Stimulated activated CD4-positive, alpha-beta T cell treated with anti-CD3 and anti-CD28 coated beads, Interleukin-15, amount 100 ng/mL, for 48 hours (primary cell): ENCODE measurements around the gene SYCE1L.
A peak's percentile ranks its signal among the peaks of the same experiment; 100 is the strongest.
"Not testable (repeated sequence)": the region's sequence is repeated elsewhere in the genome, so short reads cannot be mapped to it uniquely, and the experiment has no call there.

ENCODE experiments used
- DNase-seq, 2 donors: peaks; one replicate each; pipeline ENCODE4 v3.0.0-alpha.2; 2020; ENCODE audit warnings: low read depth in 2 of 2

SYCE1L gene

DNA sequence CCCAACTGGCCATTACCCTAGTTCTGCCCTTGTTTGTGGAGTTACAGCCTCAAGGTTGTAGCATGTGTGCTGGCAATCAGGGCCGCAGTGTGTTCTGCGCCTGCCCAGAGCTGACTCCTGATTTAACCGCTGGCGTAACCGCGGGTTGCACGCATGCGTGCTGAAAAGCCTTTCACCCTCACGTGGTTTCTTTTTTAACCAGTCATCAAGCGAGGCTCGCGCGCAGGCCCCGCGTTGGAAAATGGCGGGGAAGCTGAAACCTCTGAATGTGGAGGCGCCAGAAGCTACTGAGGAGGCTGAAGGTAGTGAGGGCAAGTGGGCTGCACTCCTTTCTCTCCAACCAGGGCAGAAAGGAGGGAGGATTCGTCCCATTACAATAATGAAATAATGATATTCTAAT is at the start of gene SYCE1L:
TSS of gene SYCE1L (plus strand) at position 198 of the 400 bp plus-strand sequence. CDS start at position 242, 44 bp downstream.
- DNase-seq, result no peak

GRCh38 chr16:77157346-77158058 is 41.7 kb upstream of the SYCE1L start:
- no peak for DNase-seq

GRCh38 chr16:77158293-77158692 is 40.9 kb upstream of the SYCE1L start:
- DNase-seq, result no peak

- no peak for DNase-seq
Measured at GRCh38 chr16:77165006-77165405, 34.2 kb upstream of the SYCE1L start.

DNA sequence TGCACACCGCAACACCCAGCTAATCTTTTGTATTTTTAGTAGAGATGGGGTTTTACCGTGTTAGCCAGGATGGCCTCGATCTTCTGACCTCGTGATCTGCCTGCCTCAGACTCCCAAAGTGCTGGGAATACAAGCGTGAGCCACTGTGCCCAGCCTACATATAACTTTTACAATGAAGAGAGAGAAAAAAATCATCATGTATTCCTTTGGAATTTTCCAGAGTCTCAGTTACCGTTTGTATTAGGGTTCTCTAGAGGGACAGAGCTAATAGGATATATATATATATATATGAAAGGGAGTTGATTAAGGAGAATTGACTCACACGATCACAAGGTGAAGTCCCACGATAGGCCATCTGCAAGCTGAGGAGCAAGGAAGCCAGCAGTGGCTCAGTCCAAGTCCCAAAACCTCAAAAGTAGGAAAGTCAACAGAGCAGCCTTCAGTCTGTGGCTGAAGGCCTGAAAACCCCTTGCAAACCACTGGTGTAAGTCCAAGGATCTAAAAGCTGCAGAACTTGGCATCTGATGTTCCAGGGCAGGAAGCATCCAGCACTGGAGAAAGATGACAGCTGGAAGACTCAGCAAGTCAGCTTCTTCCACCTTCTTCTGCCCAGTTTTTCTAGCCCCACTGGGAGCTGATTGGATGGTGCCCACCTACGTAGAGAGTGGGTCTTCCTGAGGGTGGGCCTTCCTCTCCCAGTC is 33.5 kb upstream of the SYCE1L start:
- DNase-seq, result not testable (repeated sequence)

GRCh38 chr16:77166726-77167125 is 32.5 kb upstream of the SYCE1L start:
- DNase-seq, result no peak

DNA sequence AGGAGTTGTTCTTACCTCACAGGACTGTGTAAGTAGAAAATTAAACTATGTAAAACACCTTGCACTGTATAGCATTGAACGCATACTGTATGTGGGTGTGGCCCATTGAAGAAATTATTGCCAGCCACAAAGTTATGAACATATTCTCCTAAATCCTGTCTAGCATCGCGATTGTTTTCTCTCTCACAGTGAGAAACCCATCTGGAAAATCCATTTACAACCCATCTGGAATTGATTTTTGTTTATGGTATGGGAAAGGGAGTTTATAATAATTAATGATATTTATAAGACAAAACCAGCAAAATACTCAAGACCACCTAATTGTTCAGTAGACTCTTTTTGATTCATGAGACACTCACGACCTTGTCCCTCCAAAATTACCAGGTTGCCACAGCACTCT is 30.3 kb upstream of the SYCE1L start:
- DNase-seq, result no peak

GRCh38 chr16:77169650-77170236 is 29.5 kb upstream of the SYCE1L start:
- peak in 1 of 2 donors; percentile 39 for DNase-seq

GRCh38 chr16:77170805-77171204 is 28.4 kb upstream of the SYCE1L start:
- no peak for DNase-seq

GRCh38 chr16:77171745-77172635 is 27.2 kb upstream of the SYCE1L start:
- peak in 1 of 2 donors; percentile 17 for DNase-seq

GRCh38 chr16:77172951-77173350 is 26.3 kb upstream of the SYCE1L start:
- no peak for DNase-seq

DNA sequence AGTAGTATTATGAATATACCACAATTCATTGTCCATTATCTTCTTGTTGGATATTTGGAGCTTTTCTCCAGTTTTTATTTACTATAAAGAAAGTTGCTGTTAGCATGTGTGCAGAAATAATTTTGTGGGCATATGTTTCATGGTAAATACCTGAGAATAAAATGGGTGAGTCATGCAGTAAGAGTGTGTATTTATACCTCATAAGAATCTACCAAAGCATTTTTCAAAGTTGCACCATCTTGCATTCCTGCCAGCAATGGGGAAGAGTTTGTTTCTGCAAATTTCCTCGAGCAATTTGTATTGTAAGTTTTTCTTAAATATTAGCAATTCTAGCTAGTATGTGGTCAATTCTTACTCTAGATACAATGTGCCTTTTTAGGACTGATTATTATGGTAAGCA is 16.1 kb upstream of the SYCE1L start:
- no peak for DNase-seq

- DNase-seq, result not testable (repeated sequence)
Measured at GRCh38 chr16:77186298-77186697, 12.9 kb upstream of the SYCE1L start.

DNA sequence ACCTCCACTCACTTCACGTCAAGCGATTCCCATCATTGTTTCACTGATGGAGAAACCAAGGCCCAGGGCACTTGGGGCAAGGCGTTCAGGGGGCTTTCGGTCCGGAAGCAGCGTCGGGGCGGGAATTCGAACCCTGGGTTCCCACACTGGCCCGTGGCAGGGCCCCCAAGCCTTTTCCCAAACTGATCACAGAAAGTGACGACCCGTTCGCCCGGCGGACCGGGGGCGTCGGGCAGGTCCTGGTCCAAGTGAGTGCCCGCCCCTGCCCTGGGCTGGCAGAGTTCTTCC is 9.1 kb upstream of the SYCE1L start:
- no peak for DNase-seq

GRCh38 chr16:77190478-77191258 is 8.5 kb upstream of the SYCE1L start, which contains the start of gene MON1B:
TSS of gene MON1B (plus strand) at chr16:77191190. CDS start at chr16:77191486, 296 bp downstream.
- DNase-seq, result peak; percentile 89 to 92

GRCh38 chr16:77191259-77191969 is 7.8 kb upstream of the SYCE1L start:
- no peak for DNase-seq

- DNase-seq, result no peak
Measured at GRCh38 chr16:77193377-77193776, 5.8 kb upstream of the SYCE1L start.

DNA sequence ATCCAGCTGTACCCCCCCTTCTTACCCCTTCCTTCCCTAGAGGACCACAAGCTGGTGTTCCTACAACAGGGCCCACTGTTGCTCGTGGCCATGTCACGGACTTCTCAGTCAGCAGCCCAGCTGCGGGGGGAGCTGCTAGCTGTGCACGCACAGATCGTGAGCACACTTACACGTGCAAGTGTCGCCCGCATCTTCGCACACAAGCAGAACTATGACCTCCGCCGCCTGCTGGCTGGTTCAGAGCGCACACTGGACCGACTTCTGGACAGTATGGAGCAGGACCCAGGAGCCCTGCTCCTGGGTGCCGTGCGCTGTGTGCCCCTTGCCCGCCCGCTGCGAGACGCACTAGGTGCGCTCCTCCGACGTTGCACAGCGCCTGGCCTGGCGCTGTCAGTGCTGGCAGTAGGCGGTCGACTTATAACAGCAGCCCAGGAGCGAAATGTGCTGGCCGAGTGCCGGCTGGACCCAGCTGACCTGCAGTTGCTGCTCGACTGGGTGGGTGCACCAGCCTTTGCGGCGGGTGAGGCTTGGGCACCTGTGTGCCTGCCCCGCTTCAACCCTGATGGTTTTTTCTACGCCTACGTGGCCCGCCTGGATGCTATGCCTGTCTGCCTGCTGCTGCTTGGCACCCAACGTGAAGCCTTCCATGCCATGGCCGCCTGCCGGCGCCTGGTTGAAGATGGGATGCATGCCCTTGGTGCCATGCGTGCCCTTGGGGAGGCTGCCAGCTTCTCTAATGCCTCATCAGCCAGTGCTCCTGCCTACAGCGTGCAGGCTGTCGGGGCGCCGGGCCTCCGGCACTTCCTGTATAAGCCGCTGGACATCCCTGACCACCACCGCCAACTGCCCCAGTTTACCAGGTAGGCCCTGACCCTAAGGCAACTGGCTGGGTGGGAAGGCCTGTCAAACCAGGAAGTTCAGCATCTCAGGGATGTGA is 4.6 kb upstream of the SYCE1L start:
- DNase-seq, result no peak

DNA sequence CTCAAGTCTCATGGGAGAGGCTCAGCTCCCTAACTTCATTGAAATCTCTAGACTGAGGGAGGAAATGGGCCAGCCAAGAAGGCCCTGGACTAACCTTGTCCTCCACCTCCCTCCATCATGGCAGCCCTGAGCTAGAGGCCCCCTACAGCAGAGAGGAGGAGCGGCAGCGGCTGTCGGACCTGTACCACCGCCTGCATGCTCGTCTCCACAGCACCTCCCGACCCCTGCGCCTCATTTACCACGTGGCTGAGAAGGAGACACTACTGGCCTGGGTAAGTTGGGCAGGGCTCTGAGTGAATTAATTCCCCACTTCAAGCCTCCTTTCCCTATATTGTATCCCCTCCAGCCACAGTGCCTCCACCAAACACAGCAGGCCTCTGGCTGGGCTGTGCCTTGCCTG is 3.8 kb upstream of the SYCE1L start:
- DNase-seq, result no peak
